GM03348 (cell line): ENCODE measurements around the gene CDK5RAP3.
"Not testable (repeated sequence)": the region's sequence is repeated elsewhere in the genome, so short reads cannot be mapped to it uniquely, and the experiment has no call there.

Experiments
- DNase-seq: peaks from one replicate; pipeline ENCODE4 v3.0.0; 2012; ENCODE audit warnings: low spot score

Gene CDK5RAP3

GRCh38 chr17:47975189-47975822 lies 4.4 kb downstream of the CDK5RAP3 start:
- DNase-seq = no peak

- no peak for DNase-seq
These were observed 4.9 kb downstream of the CDK5RAP3 start for GRCh38 chr17:47975823-47976205.

GRCh38 chr17:47978324-47978723 lies 7.4 kb downstream of the CDK5RAP3 start:
- DNase-seq = peak; percentile 84

GRCh38 chr17:47980541-47980940 lies 9.6 kb downstream of the CDK5RAP3 start:
- no peak for DNase-seq

- no peak for DNase-seq
These were observed 10.5 kb downstream of the CDK5RAP3 start for GRCh38 chr17:47981462-47981861.

- no peak for DNase-seq
These were observed 11.2 kb downstream of the CDK5RAP3 start for GRCh38 chr17:47982091-47982617.

GRCh38 chr17:47982645-47983390 lies 11.9 kb downstream of the CDK5RAP3 start:
- DNase-seq = no peak

GRCh38 chr17:47983492-47984223 lies 12.7 kb downstream of the CDK5RAP3 start:
- DNase-seq = no peak

- DNase-seq = no peak
These were observed 15.6 kb downstream of the CDK5RAP3 start for GRCh38 chr17:47986520-47986919.

GRCh38 chr17:47987240-47987835 lies 16.4 kb downstream of the CDK5RAP3 start:
- DNase-seq = peak; percentile 20

GRCh38 chr17:47988445-47988844 lies 17.5 kb downstream of the CDK5RAP3 start:
- not testable (repeated sequence) for DNase-seq

- no peak for DNase-seq
These were observed 18.2 kb downstream of the CDK5RAP3 start for GRCh38 chr17:47989159-47989558.

GRCh38 chr17:47989700-47990099 lies 18.8 kb downstream of the CDK5RAP3 start:
- no peak for DNase-seq

- peak; percentile 27 for DNase-seq
These were observed 20.2 kb downstream of the CDK5RAP3 start for GRCh38 chr17:47990962-47991731.

GRCh38 chr17:47992216-47992615 lies 21.3 kb downstream of the CDK5RAP3 start:
- DNase-seq = no peak

GRCh38 chr17:47993031-47993564 lies 22.2 kb downstream of the CDK5RAP3 start:
- DNase-seq = no peak

- DNase-seq = no peak
These were observed 23.1 kb downstream of the CDK5RAP3 start for GRCh38 chr17:47993964-47994363.

- DNase-seq = no peak
These were observed 23.8 kb downstream of the CDK5RAP3 start for GRCh38 chr17:47994724-47995123.

GRCh38 chr17:47995241-47995935 lies 24.5 kb downstream of the CDK5RAP3 start:
- DNase-seq = no peak

- DNase-seq = no peak
These were observed 25.3 kb downstream of the CDK5RAP3 start for GRCh38 chr17:47996201-47996600.

- DNase-seq = no peak
These were observed 26.7 kb downstream of the CDK5RAP3 start for GRCh38 chr17:47997586-47997985.
